ENCODE measurements around the gene IQSEC3. TPM values are rescaled to one million over a fixed set of nuclear protein-coding genes. Genes with fewer than 3 reads are reported as not detected.

The IQSEC3 gene
- total and polyA plus RNA-seq, 2 of the 13 experiments (the other 11 are each of a cell fraction or from before 2014, with no cell fraction given), result not detected

DNA sequence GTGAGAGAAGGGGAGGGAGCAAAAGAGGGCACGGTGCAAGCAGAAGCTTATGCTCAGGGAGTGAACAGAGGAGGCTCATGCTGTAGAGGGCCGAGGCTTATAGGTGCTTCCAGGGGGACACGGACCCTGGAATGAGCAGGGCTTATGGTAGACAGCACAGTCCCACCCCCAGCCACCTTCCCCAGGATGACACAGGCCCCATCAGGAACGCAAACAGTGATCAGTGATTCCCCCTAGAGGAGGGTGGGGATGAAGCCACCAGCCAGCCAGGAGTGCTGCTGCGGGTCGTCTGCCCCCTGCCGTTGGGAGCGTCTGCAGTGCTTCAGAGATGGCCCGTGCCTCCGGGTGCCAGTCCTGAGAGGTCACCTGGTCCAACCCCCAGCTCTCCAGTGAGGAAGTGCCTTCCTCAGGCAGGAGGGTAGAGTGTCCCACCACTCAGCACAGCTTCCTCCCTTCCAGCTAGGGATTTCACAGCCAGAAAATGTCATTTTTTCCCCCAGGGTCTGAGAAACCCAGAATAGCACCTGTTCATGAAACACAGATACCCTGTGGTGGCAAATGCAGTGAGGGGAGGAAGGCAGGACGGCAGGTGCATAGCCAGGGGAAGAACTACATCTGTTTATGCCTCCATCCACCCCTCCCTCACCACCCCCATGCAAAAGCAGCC is 86.6 kb downstream of the IQSEC3 start (continued):
- TF ChIP-seq MBD4 (IDR thresholded peaks at IDR 0.05; ENCODE audit: borderline replicate concordance, low read length) (no peak), ONECUT2 (CRISPR knock-in tag; IDR thresholded peaks at IDR 0.05) (no peak), NFIC (IDR thresholded peaks at IDR 0.05; ENCODE audit: low read length) (no peak), ZNF501 (CRISPR knock-in tag; IDR thresholded peaks at IDR 0.05) (no peak), ZNF44 (CRISPR knock-in tag; IDR thresholded peaks at IDR 0.05) (no peak), HNRNPUL1 (IDR thresholded peaks at IDR 0.05; ENCODE audit: low read depth, low read length) (no peak), ZFP36L2 (CRISPR knock-in tag; IDR thresholded peaks at IDR 0.05) (no peak), FOSL2 (CRISPR knock-in tag; IDR thresholded peaks at IDR 0.05) (peak; percentile 17; the same call in 1 of the 2 replicates), ZNF484 (CRISPR knock-in tag; IDR thresholded peaks at IDR 0.05; ENCODE audit: borderline replicate concordance, low read depth) (no peak), ZNF160 (CRISPR knock-in tag; IDR thresholded peaks at IDR 0.05) (no peak), ZBTB42 (CRISPR knock-in tag; IDR thresholded peaks at IDR 0.05) (no peak), ISX (CRISPR knock-in tag; conservative IDR thresholded peaks at IDR 0.05) (no peak), NR0B2 (CRISPR knock-in tag; IDR thresholded peaks at IDR 0.05) (no peak), SP4 (CRISPR knock-in tag; IDR thresholded peaks at IDR 0.05) (0 out of 2 replicates have a peak, but pooled peaks have one; percentile 37), NFE2L2 (IDR thresholded peaks at IDR 0.05; ENCODE audit: low read length) (no peak), KDM6A (CRISPR knock-in tag; IDR thresholded peaks at IDR 0.05; ENCODE audit: low read depth) (no peak), RELA (CRISPR knock-in tag; IDR thresholded peaks at IDR 0.05) (no peak), PAX8 (CRISPR knock-in tag; IDR thresholded peaks at IDR 0.05; ENCODE audit: borderline replicate concordance) (no peak), ZBTB8A (CRISPR knock-in tag; IDR thresholded peaks at IDR 0.05; ENCODE audit: borderline replicate concordance, low read depth) (no peak), ZNF619 (CRISPR knock-in tag; IDR thresholded peaks at IDR 0.05) (peak; percentile 87; the same call in 1 of the 2 replicates)
- TF ChIP-seq, protein P1, sequence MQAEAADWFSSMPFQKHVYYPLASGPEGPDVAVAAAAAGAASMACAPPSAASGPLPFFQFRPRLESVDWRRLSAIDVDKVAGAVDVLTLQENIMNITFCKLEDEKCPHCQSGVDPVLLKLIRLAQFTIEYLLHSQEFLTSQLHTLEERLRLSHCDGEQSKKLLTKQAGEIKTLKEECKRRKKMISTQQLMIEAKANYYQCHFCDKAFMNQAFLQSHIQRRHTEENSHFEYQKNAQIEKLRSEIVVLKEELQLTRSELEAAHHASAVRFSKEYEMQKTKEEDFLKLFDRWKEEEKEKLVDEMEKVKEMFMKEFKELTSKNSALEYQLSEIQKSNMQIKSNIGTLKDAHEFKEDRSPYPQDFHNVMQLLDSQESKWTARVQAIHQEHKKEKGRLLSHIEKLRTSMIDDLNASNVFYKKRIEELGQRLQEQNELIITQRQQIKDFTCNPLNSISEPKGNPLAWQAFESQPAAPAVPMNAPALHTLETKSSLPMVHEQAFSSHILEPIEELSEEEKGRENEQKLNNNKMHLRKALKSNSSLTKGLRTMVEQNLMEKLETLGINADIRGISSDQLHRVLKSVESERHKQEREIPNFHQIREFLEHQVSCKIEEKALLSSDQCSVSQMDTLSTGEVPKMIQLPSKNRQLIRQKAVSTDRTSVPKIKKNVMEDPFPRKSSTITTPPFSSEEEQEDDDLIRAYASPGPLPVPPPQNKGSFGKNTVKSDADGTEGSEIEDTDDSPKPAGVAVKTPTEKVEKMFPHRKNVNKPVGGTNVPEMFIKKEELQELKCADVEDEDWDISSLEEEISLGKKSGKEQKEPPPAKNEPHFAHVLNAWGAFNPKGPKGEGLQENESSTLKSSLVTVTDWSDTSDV (CRISPR knock-in tag; IDR thresholded peaks at IDR 0.05), result no peak
- TF ChIP-seq, protein P2, sequence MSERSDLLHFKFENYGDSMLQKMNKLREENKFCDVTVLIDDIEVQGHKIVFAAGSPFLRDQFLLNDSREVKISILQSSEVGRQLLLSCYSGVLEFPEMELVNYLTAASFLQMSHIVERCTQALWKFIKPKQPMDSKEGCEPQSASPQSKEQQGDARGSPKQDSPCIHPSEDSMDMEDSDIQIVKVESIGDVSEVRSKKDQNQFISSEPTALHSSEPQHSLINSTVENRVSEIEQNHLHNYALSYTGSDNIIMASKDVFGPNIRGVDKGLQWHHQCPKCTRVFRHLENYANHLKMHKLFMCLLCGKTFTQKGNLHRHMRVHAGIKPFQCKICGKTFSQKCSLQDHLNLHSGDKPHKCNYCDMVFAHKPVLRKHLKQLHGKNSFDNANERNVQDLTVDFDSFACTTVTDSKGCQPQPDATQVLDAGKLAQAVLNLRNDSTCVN (CRISPR knock-in tag; IDR thresholded peaks at IDR 0.05; ENCODE audit: borderline replicate concordance), result peak; percentile 28; the same call in 1 of the 2 replicates
- TF ChIP-seq, protein P3, sequence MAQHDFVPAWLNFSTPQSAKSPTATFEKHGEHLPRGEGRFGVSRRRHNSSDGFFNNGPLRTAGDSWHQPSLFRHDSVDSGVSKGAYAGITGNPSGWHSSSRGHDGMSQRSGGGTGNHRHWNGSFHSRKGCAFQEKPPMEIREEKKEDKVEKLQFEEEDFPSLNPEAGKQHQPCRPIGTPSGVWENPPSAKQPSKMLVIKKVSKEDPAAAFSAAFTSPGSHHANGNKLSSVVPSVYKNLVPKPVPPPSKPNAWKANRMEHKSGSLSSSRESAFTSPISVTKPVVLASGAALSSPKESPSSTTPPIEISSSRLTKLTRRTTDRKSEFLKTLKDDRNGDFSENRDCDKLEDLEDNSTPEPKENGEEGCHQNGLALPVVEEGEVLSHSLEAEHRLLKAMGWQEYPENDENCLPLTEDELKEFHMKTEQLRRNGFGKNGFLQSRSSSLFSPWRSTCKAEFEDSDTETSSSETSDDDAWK (CRISPR knock-in tag; IDR thresholded peaks at IDR 0.05), result no peak
- TF ChIP-seq, protein P4, sequence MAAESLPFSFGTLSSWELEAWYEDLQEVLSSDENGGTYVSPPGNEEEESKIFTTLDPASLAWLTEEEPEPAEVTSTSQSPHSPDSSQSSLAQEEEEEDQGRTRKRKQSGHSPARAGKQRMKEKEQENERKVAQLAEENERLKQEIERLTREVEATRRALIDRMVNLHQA (CRISPR knock-in tag; IDR thresholded peaks at IDR 0.05), result no peak
- TF ChIP-seq, protein P5, sequence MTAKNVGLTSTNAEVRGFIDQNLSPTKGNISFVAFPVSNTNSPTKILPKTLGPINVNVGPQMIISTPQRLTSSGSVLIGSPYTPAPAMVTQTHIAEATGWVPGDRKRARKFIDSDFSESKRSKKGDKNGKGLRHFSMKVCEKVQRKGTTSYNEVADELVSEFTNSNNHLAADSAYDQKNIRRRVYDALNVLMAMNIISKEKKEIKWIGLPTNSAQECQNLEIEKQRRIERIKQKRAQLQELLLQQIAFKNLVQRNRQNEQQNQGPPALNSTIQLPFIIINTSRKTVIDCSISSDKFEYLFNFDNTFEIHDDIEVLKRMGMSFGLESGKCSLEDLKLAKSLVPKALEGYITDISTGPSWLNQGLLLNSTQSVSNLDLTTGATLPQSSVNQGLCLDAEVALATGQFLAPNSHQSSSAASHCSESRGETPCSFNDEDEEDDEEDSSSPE (CRISPR knock-in tag; IDR thresholded peaks at IDR 0.05), result no peak
